Glutamatergic neuron (in vitro differentiated cells): Measurements from ENCODE around the gene KLHL22. TPM values are rescaled to one million over a fixed set of nuclear protein-coding genes. Genes with fewer than 3 reads are reported as not detected.

ENCODE experiments used
- DNase-seq: peaks from one replicate; pipeline ENCODE4 v3.0.0; 2022
- H3K27ac Mint-ChIP-seq: one replicate; pipeline ENCODE4 v1.8.0; 2020; ENCODE audit warnings: mild to moderate bottlenecking, mixed read lengths, inconsistent platforms; ENCODE audit not compliant: unreplicated experiment
- H3K27me3 Mint-ChIP-seq: one replicate; pipeline ENCODE4 v1.8.0; 2020; ENCODE audit warnings: mild to moderate bottlenecking, moderate library complexity, mixed read lengths, inconsistent platforms; ENCODE audit not compliant: unreplicated experiment
- H3K36me3 Mint-ChIP-seq: one replicate; pipeline ENCODE4 v1.8.0; 2020; ENCODE audit warnings: mild to moderate bottlenecking, mixed read lengths, inconsistent platforms; ENCODE audit not compliant: unreplicated experiment
- H3K4me1 Mint-ChIP-seq: one replicate; pipeline ENCODE4 v1.8.0; 2020; ENCODE audit warnings: mild to moderate bottlenecking, low read depth, mixed read lengths, inconsistent platforms; ENCODE audit not compliant: unreplicated experiment
- H3K4me3 Mint-ChIP-seq: one replicate; pipeline ENCODE4 v1.8.0; 2020; ENCODE audit warnings: mild to moderate bottlenecking, mixed read lengths, inconsistent platforms; ENCODE audit not compliant: unreplicated experiment
- H3K9me3 Mint-ChIP-seq: one replicate; pipeline ENCODE4 v1.8.0; 2020; ENCODE audit warnings: mild to moderate bottlenecking, moderate library complexity, mixed read lengths, inconsistent platforms; ENCODE audit not compliant: unreplicated experiment
- total RNA-seq: library from RNA; stranded (reverse); fragmentation: NEBNext Ultra II Directional; extraction: Animal tissue kit (Norgen Biotek cat#: 25700); gene quantifications from one replicate; pipeline ENCODE4 v1.2.1, GENCODE V29; 2021; ENCODE audit not compliant: unreplicated experiment
- TF ChIP-seq, protein P1 (sequence below): fragments of 200-600 bp; sonication (generic); IDR thresholded peaks from one replicate; pipeline ENCODE4 v1.5.0; 2021; ENCODE audit not compliant: partially characterized antibody, unreplicated experiment

KLHL22 gene
- total RNA-seq, 1 donor from 2014 or later, result 20.2 TPM

DNA sequence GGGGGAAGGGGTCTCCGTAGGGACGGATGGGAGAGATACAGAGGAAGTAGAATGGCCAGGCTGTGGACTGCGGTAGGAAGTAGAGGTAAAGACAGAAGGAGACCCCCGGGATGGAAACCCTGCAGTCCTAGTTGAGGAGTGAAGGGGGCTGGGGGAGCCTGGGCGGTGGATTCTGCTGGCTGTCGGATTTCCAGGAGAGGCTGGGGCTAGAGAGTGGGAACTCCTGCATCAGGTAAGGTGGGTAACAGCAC is 57.2 kb downstream of the KLHL22 start:
- TF ChIP-seq, protein P1, sequence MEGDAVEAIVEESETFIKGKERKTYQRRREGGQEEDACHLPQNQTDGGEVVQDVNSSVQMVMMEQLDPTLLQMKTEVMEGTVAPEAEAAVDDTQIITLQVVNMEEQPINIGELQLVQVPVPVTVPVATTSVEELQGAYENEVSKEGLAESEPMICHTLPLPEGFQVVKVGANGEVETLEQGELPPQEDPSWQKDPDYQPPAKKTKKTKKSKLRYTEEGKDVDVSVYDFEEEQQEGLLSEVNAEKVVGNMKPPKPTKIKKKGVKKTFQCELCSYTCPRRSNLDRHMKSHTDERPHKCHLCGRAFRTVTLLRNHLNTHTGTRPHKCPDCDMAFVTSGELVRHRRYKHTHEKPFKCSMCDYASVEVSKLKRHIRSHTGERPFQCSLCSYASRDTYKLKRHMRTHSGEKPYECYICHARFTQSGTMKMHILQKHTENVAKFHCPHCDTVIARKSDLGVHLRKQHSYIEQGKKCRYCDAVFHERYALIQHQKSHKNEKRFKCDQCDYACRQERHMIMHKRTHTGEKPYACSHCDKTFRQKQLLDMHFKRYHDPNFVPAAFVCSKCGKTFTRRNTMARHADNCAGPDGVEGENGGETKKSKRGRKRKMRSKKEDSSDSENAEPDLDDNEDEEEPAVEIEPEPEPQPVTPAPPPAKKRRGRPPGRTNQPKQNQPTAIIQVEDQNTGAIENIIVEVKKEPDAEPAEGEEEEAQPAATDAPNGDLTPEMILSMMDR, result no peak
- H3K36me3 Mint-ChIP-seq, result no peaks in the 10 kb centered on the region
- H3K9me3 Mint-ChIP-seq, result peaks cover 6% of the 10 kb centered on the region
- H3K4me3 Mint-ChIP-seq, result peak overlapping the region; percentile 70
- DNase-seq, result no peak
- peaks cover 10% of the 10 kb centered on the region for H3K4me1 Mint-ChIP-seq
- no peak overlapping the region for H3K27ac Mint-ChIP-seq
- H3K27me3 Mint-ChIP-seq, result peaks cover 20% of the 10 kb centered on the region

DNA sequence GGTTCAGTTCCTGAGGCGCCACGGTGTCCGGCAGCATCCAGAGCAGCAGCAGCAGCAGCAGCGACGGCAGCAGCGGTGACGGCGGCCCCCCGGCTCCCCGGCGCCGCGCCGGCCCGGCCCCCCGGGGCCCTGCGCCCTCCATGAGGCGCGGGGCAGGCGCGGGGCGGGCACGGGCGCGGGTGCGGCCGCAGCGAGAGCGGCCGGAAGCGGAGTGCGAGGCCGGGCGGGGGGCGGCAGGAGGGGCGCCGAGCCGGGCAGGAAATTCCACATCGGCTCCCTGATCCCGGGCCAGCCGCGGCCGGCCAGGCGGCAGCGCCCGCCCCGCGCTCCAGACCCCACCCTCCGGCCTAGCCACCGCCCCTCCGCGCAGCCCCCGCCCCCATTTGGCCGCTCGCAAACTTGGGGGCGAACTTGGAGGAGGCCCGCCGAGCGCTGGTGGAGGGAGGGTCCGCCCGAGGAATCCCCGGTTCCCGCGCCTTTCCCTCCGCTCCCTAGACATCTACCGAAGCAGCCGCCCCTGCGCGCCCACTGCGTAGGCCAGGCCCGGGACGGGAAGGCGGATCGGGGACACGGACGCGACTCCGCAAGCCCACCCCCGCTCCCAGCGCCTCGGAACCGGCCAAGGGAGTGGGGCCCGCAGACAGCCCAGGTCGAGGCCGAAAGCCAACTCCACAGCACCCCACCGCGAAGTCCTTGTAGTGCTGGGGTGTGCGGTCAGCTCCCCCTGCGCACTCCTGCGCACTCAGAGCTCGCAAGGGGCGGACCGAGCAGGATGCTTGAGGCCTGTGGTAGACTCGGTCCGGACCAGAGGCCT is 57.8 kb downstream of the KLHL22 start, which contains the start of gene SCARF2:
Gene SCARF2 (minus strand): TSS at position 213 of the 814 bp plus-strand sequence. CDS start 71 bp downstream, at position 142.
- H3K36me3 Mint-ChIP-seq, result no peaks in the 10 kb centered on the region
- peaks cover 20% of the 10 kb centered on the region for H3K27me3 Mint-ChIP-seq
- DNase-seq, result peak; percentile 58
- TF ChIP-seq, protein P1, result no peak
- H3K4me3 Mint-ChIP-seq, result peak within 1 kb of the TSS; percentile 87
- H3K27ac Mint-ChIP-seq, result no peak within 1 kb of the TSS
- H3K9me3 Mint-ChIP-seq, result peaks cover 6% of the 10 kb centered on the region
- peaks cover 10% of the 10 kb centered on the region for H3K4me1 Mint-ChIP-seq

DNA sequence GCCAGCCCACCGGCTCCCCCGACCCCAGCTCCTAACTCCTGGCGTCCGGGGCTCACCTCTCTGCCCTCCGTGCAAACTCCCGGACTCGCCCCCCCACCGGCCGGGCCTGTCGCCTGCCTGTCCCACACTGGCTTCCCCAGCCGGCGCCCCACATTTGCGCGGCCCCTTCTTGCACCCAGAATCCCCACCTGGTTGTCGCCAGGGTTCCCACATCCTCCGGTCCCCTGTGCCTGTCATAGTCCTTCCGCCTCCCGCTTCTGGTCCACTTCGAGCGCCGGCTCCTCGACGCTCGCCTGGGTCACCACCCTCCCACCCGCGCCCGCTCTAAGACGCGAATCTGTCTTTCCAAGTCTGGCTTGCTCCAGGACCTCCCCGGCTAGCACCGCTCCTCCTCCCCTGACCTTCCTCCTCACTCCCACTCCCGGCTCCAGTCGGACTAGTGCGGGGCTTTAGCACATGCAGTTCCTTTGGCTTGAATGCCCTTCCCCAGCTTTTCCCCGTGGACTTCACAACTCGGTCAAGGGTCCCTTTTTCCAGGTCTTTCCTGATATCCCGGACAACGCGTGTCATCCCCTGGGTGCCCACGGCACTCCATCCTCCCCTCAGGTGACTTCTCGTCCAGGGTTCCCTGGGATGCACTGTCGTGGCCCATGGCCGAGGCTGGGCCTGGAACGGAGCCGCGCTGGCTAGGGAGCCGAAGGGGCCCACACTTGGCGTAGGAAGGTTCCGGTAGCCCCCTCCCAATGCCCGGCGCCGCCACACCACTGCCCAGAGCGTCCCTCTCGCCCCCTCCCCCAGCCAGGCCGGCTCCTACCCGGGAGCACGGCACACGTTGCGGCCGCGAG is 58.6 kb downstream of the KLHL22 start:
- no peaks in the 10 kb centered on the region for H3K36me3 Mint-ChIP-seq
- no peak overlapping the region for H3K27ac Mint-ChIP-seq
- no peak for DNase-seq
- TF ChIP-seq, protein P1, result no peak
- H3K4me3 Mint-ChIP-seq, result peak overlapping the region; percentile 87
- H3K9me3 Mint-ChIP-seq, result peaks cover 6% of the 10 kb centered on the region
- H3K27me3 Mint-ChIP-seq, result peaks cover 24% of the 10 kb centered on the region
- peaks cover 8% of the 10 kb centered on the region for H3K4me1 Mint-ChIP-seq

DNA sequence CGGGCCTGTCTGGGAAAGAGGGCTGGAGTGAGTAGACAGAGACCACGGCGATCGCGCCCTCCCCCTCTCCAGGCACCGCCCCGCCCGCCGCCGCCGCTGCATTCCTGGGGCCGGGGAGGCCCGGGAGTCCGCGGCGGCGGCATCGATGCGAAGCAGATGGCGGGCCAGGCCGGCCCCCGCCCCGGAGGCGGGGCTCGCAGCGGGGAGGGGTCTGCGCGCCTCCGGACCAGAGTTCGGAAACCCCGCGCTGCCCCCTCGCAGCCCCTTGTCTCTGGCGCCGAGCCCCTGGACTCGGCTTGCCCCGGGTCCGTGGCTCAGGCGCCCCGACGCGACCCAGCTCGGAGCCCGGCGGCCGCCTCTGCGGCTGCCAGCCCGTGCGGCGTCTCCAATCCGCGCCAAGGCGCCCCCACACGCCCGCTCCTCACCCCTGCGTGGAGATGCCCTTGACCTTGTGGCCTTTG is 59.3 kb downstream of the KLHL22 start:
- Mint-ChIP-seq H3K27me3 (peaks cover 24% of the 10 kb centered on the region), H3K27ac (no peak overlapping the region), H3K9me3 (peaks cover 6% of the 10 kb centered on the region), H3K4me3 (peak overlapping the region; percentile 87), H3K4me1 (peaks cover 8% of the 10 kb centered on the region), H3K36me3 (no peaks in the 10 kb centered on the region)
- peak; percentile 57 for DNase-seq
- TF ChIP-seq, protein P1, result no peak
